SIG-M5 (cell line): ENCODE data around the gene RDH14.

Experiments used
- DNase-seq: peaks from one replicate; lab custom pipeline; 2025; lab: John Stamatoyannopoulos, UW

The RDH14 gene

GRCh38 chr2:18560031-18560796, at the start of gene RDH14:
Gene RDH14, minus strand, starts transcription at chr2:18560653. Its CDS starts 81 bp downstream, at chr2:18560572.
- DNase-seq, result peak; percentile 51

GRCh38 chr2:18610090-18610489, 49.6 kb upstream of the RDH14 start:
- no peak for DNase-seq

GRCh38 chr2:18605115-18605514, 44.7 kb upstream of the RDH14 start:
- no peak for DNase-seq

- no peak for DNase-seq
These were observed 44.1 kb upstream of the RDH14 start for GRCh38 chr2:18604531-18604885.

GRCh38 chr2:18603854-18604530, 43.5 kb upstream of the RDH14 start:
- no peak for DNase-seq

- no peak for DNase-seq
These were observed 41.8 kb upstream of the RDH14 start for GRCh38 chr2:18602298-18602697.

- DNase-seq, result no peak
These were observed 39.8 kb upstream of the RDH14 start for GRCh38 chr2:18600255-18600613.

GRCh38 chr2:18599509-18600254, 39.2 kb upstream of the RDH14 start:
- no peak for DNase-seq

- no peak for DNase-seq
These were observed 38.5 kb upstream of the RDH14 start for GRCh38 chr2:18598848-18599484.

GRCh38 chr2:18597618-18598017, 37.2 kb upstream of the RDH14 start:
- no peak for DNase-seq

- DNase-seq, result no peak
These were observed 36.5 kb upstream of the RDH14 start for GRCh38 chr2:18596993-18597392.

- no peak for DNase-seq
These were observed 33.0 kb upstream of the RDH14 start for GRCh38 chr2:18593496-18593895.

GRCh38 chr2:18592372-18592771, 31.9 kb upstream of the RDH14 start:
- no peak for DNase-seq

- DNase-seq, result no peak
These were observed 28.9 kb upstream of the RDH14 start, which contains the start of gene NT5C1B for GRCh38 chr2:18589354-18589753. Gene NT5C1B, minus strand, starts transcription at chr2:18589569. Its CDS starts 101 bp downstream, at chr2:18589468.

- no peak for DNase-seq
These were observed 28.3 kb upstream of the RDH14 start for GRCh38 chr2:18588802-18589201.

- no peak for DNase-seq
These were observed 27.6 kb upstream of the RDH14 start for GRCh38 chr2:18588049-18588448.

- DNase-seq, result no peak
These were observed 25.1 kb upstream of the RDH14 start for GRCh38 chr2:18585526-18585925.

- DNase-seq, result no peak
These were observed 24.1 kb upstream of the RDH14 start for GRCh38 chr2:18584608-18584954.

GRCh38 chr2:18583905-18584607, 23.6 kb upstream of the RDH14 start:
- no peak for DNase-seq

- no peak for DNase-seq
These were observed 20.2 kb upstream of the RDH14 start for GRCh38 chr2:18580606-18581005.

- no peak for DNase-seq
These were observed 17.6 kb upstream of the RDH14 start for GRCh38 chr2:18578033-18578432.
